Chondrocyte (in vitro differentiated cells): Measurements from ENCODE around the gene IFITM2. TPM values are rescaled to one million over a fixed set of nuclear protein-coding genes. Genes with fewer than 3 reads are reported as not detected.

Experiments used
- DNase-seq: peaks from one replicate; pipeline ENCODE4 v3.0.0; 2021; ENCODE audit warnings: mixed read lengths, low spot score
- H3K27ac Mint-ChIP-seq: one replicate; pipeline ENCODE4 v1.8.0; 2021; ENCODE audit warnings: mild to moderate bottlenecking, moderate library complexity, mixed read lengths; ENCODE audit not compliant: unreplicated experiment
- H3K27me3 Mint-ChIP-seq: 2 replicates; pipeline ENCODE4 v1.8.0; 2021; ENCODE audit warnings: low read depth, mixed read lengths
- H3K36me3 Mint-ChIP-seq: 2 replicates; pipeline ENCODE4 v1.8.0; 2021; ENCODE audit warnings: low read depth, mixed read lengths
- H3K4me1 Mint-ChIP-seq: 2 replicates; pipeline ENCODE4 v1.8.0; 2021; ENCODE audit warnings: low read depth, mild to moderate bottlenecking, mixed read lengths
- H3K4me3 Mint-ChIP-seq: one replicate; pipeline ENCODE4 v1.8.0; 2021; ENCODE audit warnings: mild to moderate bottlenecking, moderate library complexity, mixed read lengths; ENCODE audit not compliant: unreplicated experiment
- H3K9me3 Mint-ChIP-seq: 2 replicates; pipeline ENCODE4 v1.8.0; 2021; ENCODE audit warnings: low read depth, mixed read lengths
- total RNA-seq: library from RNA; stranded (reverse); gene quantifications from 3 replicates; pipeline ENCODE4 v1.2.1, GENCODE V29; 2021
- TF ChIP-seq, protein P1 (sequence below): fragments of 200-600 bp; sonication (generic); IDR thresholded peaks from 2 replicates; pipeline ENCODE4 v1.5.0; 2021; ENCODE audit warnings: antibody characterized with exemption, mild to moderate bottlenecking, moderate library complexity

IFITM2 gene
- total RNA-seq, 1 donor from 2014 or later = 109 TPM

DNA sequence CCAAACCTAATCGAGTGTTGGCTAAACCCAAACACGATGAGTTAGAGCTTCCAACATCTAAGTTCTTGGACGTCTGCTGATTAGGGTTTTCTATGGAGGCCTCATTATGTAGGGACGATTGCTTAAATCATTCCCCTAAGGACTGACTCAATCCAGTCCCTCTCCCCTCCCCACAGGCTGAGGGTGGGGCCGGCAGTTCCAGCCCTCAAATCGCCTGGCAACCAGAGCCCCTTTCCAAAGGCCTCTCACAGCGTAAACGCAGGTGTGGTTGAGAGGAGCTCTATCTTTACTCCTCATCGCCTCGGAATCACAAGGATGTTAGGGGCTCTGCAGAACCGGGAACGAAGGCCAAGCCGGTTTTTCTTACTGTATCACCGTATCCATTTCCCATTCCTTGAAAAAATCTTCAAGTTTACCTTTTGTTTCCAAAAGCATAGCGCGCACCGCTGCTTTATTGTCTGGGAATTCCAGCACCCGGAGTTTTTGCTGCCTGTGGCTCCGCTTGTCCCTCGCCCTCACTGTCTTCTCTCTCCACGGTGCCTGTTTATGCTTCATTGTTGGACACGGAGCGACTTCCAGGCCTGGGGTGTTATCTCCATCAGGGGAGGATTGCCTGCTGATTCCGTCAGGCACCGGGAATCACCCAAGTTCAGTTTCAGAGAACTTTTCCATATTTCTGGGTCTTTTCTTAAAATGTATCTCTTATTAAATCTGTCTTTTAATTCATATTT is 26.8 kb downstream of the IFITM2 start:
- DNase-seq = peak; percentile 24
- H3K4me1 Mint-ChIP-seq = peaks cover 22% of the 10 kb centered on the region
- H3K9me3 Mint-ChIP-seq = no peaks in the 10 kb centered on the region
- H3K36me3 Mint-ChIP-seq = no peaks in the 10 kb centered on the region
- TF ChIP-seq, protein P1, sequence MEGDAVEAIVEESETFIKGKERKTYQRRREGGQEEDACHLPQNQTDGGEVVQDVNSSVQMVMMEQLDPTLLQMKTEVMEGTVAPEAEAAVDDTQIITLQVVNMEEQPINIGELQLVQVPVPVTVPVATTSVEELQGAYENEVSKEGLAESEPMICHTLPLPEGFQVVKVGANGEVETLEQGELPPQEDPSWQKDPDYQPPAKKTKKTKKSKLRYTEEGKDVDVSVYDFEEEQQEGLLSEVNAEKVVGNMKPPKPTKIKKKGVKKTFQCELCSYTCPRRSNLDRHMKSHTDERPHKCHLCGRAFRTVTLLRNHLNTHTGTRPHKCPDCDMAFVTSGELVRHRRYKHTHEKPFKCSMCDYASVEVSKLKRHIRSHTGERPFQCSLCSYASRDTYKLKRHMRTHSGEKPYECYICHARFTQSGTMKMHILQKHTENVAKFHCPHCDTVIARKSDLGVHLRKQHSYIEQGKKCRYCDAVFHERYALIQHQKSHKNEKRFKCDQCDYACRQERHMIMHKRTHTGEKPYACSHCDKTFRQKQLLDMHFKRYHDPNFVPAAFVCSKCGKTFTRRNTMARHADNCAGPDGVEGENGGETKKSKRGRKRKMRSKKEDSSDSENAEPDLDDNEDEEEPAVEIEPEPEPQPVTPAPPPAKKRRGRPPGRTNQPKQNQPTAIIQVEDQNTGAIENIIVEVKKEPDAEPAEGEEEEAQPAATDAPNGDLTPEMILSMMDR = no peak
- H3K4me3 Mint-ChIP-seq = no peak overlapping the region
- H3K27ac Mint-ChIP-seq = no peak overlapping the region
- H3K27me3 Mint-ChIP-seq = no peaks in the 10 kb centered on the region

DNA sequence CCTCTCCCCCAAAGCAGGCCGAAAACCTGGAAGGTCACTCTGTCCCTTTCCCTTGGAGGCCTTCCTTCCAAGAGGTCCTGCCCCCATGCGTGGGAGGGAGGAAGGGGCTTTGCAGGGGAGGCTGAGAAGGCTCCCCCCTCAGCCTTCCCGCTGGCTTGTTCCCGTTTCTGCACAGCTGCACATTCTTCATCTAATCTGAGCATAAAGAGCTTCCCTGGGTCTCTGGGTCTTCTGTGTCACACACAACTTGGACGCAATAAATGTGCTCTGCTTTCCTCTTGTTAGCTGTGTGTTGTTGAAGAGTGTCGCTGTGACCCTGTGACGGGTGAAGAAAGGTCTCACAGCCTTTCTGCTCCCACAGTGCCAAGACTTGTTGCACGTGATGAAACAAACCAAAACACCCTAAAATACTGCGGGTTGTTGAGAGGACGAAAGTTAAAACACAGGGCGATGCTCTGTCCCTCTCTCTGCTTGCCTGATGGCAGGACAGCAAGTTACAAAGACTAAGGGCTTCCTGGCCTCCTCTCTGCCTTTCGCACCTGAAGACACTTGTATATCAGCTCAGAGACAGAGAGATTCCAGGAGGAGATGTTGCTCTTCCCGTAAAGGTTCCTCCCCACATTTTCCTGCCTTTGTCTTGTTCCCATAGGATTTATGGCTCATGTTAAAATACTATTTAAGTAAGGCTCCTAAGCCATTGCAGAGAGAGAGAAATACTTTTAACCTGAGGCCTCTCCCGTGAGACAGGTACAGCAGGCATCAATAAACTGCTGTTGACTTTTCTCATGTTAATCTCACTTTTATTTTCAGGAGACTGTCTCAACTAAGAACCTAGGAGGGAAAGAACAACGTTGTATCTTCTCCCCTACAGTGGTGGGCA is 28.4 kb downstream of the IFITM2 start:
- Mint-ChIP-seq H3K9me3 (no peaks in the 10 kb centered on the region), H3K27me3 (no peaks in the 10 kb centered on the region), H3K4me3 (no peak overlapping the region), H3K36me3 (no peaks in the 10 kb centered on the region), H3K27ac (peak overlapping the region; percentile 66), H3K4me1 (peaks cover 22% of the 10 kb centered on the region)
- peak; percentile 19 for DNase-seq
- TF ChIP-seq, protein P1 = no peak

DNA sequence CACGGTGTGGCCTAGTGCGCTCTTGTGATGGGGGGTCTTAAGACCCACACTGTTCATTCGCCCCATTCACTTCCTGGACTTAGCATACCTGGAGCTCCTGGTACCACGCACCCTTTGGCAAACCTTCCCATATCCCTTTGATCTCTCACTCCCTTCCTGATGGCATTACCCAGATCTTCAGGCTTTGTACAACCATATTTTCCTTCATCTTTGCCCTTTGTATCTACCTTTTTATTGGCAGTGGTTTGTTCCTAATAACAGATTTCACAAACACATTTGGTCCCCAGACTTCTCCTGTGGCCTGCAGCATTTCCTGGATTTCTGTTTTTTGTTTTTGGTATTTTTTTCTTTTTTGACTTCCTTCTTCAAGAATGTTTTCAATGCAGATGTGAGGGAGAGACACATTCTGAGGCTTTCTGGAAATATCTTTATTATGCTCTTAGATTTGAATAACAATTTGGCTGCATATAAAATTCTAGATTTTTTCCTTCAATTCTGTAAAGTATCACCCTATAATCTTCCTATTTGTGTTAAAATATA is 29.1 kb downstream of the IFITM2 start:
- Mint-ChIP-seq H3K4me1 (peaks cover 22% of the 10 kb centered on the region), H3K27me3 (no peaks in the 10 kb centered on the region), H3K36me3 (no peaks in the 10 kb centered on the region), H3K27ac (peak overlapping the region; percentile 39), H3K4me3 (no peak overlapping the region), H3K9me3 (no peaks in the 10 kb centered on the region)
- no peak for DNase-seq
- TF ChIP-seq, protein P1 = no peak

DNA sequence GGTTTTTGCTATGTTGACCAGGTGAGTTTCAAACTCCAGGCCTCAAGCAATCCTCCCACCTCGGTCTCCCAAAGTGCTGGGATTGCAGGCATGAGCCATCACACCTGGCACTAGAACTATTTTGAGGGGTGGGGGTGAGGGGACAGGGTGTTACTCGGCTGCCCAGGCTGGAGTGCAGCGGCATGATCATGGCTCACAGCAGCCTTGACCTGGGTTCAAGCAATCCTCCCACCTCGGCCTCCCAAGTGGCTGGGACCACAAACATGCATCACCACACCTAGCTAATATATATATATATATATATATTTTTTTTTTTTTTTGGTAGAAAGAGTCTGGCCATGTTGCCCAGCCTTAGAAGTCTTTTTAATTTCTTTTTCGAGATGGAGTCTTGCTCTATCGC is 30.1 kb downstream of the IFITM2 start:
- Mint-ChIP-seq H3K27ac (no peak overlapping the region), H3K4me3 (no peak overlapping the region), H3K27me3 (no peaks in the 10 kb centered on the region), H3K9me3 (no peaks in the 10 kb centered on the region), H3K4me1 (peaks cover 22% of the 10 kb centered on the region), H3K36me3 (no peaks in the 10 kb centered on the region)
- DNase-seq = peak; percentile 35
- TF ChIP-seq, protein P1 = no peak

DNA sequence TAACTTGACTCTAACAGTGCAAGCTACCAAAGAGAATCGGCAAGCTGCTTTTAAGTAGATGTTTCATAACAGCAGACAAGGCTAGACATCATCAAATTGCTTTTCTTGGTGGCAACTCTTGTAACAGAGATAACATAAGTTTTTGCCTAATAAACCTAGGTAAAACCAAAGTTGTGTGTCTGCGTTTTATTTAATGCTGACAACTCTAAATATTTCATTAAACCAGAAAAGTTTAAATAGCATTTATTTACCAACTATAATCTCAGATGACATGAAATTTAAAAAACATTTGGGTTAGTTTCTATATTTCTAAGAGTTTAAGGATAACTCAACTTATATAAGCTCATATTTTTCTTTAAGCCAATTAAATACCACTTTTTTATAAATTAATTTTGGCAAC is 32.3 kb downstream of the IFITM2 start:
- Mint-ChIP-seq H3K9me3 (no peaks in the 10 kb centered on the region), H3K27me3 (no peaks in the 10 kb centered on the region), H3K4me3 (no peak overlapping the region), H3K36me3 (no peaks in the 10 kb centered on the region), H3K4me1 (peaks cover 18% of the 10 kb centered on the region), H3K27ac (no peak overlapping the region)
- TF ChIP-seq, protein P1 = no peak
- DNase-seq = no peak
